Prostate gland (tissue), 2 donors: Measurements from ENCODE around the gene YIPF5. TPM values are rescaled to one million over a fixed set of nuclear protein-coding genes. Genes with fewer than 3 reads are reported as not detected.

Source experiments
- DNase-seq: peaks from one replicate; pipeline ENCODE4 v3.0.0-alpha.2; 2019; ENCODE audit warnings: low spot score
- H3K27ac ChIP-seq, 2 donors: fragments of 200-600 bp; sonication (generic); 2 replicates each; pipeline ENCODE4 v1.5.1; 2017 to 2019
- H3K27me3 ChIP-seq: fragments of 200-600 bp; sonication (generic); replicated peaks from 2 replicates; pipeline ENCODE4 v1.5.1; 2019; ENCODE audit not compliant: insufficient read depth
- H3K36me3 ChIP-seq, 2 donors: fragments of 200-600 bp; sonication (generic); 1 replicate in 1 of 2; 2 replicates in 1 of 2; pipeline versions ENCODE4 v1.5.1 to v1.8.1; 2017 to 2019
- H3K4me1 ChIP-seq: fragments of 200-600 bp; sonication (generic); replicated peaks from 2 replicates; pipeline ENCODE4 v1.5.1; 2019
- H3K4me3 ChIP-seq, 2 donors: fragments of 200-600 bp; sonication (generic); 2 replicates each; pipeline ENCODE4 v1.5.1; 2017 to 2019
- H3K9me3 ChIP-seq: fragments of 200-600 bp; sonication (generic); 2 replicates; pipeline ENCODE4 v1.5.1; 2017
- CTCF ChIP-seq, 4 experiments: fragments of 200-600 bp in 2 of 4; fragments of 450-650 bp in 2 of 4; sonication (generic) in 2 of 4; IDR thresholded peaks; 1 replicate in 3 of 4; 2 replicates in 1 of 4; pipeline ENCODE4 v1.5.1; 2016 to 2019; ENCODE audit warnings: antibody characterized with exemption in 4 of 4, mild to moderate bottlenecking in 2 of 4, moderate library complexity in 2 of 4
- POLR2A ChIP-seq: fragments of 450-650 bp; IDR thresholded peaks from one replicate; pipeline ENCODE4 v1.6.1; 2016; ENCODE audit warnings: antibody characterized with exemption, mild to moderate bottlenecking
- POLR2AphosphoS5 ChIP-seq: sonication (generic); formaldehyde crosslinking; IDR thresholded peaks from one replicate; pipeline ENCODE4 v1.6.1; 2017; ENCODE audit warnings: antibody characterized with exemption
- WGBS: methylation state at CpG from one replicate; pipeline ENCODE4 v1.1.5; 2018; 5-methylcytosine and 5-hydroxymethylcytosine counted together
- intact Hi-C: fragments of 100-400 bp; cut with DNase I; formaldehyde crosslinking; loops from one replicate; pipeline ENCODE4 v1.14.2; 2022
- total RNA-seq, 2 donors: library from RNA; depleted of rRNA; stranded (reverse); fragments of >200 nt; gene quantifications; one replicate each; pipeline ENCODE4 v1.1.0, GENCODE V29; 2016

YIPF5 gene
- total RNA-seq, 2 donors from 2014 or later = 34.4 to 45.3 TPM

GRCh38 chr5:144151026-144151425 is 19.4 kb downstream of the YIPF5 start:
- intact Hi-C loops = no loop called here
- WGBS = 90% methylated on average over 3 of the region's 3 CpGs
- Histone ChIP-seq H3K27ac (no peak overlapping the region), H3K36me3 (no peaks in the 10 kb centered on the region), H3K9me3 (no peaks in the 10 kb centered on the region), H3K4me3 (no peak overlapping the region), H3K27me3 (no peaks in the 10 kb centered on the region), H3K4me1 (no peaks in the 10 kb centered on the region)
- no peak for DNase-seq
- TF ChIP-seq POLR2AphosphoS5 (no peak), CTCF (IDR thresholded peaks at IDR 0.05) (no peak), POLR2A (no peak)

GRCh38 chr5:144144956-144145751 is 25.3 kb downstream of the YIPF5 start:
- intact Hi-C loops = loop anchor here (5.0 kb wide), 1 partner anchor 1223 kb away; no protein-coding TSS in a partner anchor
- DNase-seq = no peak
- no peak for TF ChIP-seq CTCF (IDR thresholded peaks at IDR 0.05)
- TF ChIP-seq POLR2A = no peak
- TF ChIP-seq POLR2AphosphoS5 = no peak
- no peaks in the 10 kb centered on the region for H3K9me3 ChIP-seq
- 36% methylated on average over 4 of the region's 4 CpGs for WGBS
- no peak overlapping the region for H3K4me3 ChIP-seq
- H3K27ac ChIP-seq = no peak overlapping the region
- no peaks in the 10 kb centered on the region for H3K4me1 ChIP-seq
- no peaks in the 10 kb centered on the region for H3K27me3 ChIP-seq
- H3K36me3 ChIP-seq = no peaks in the 10 kb centered on the region

- Histone ChIP-seq H3K27me3 (no peaks in the 10 kb centered on the region), H3K4me1 (no peaks in the 10 kb centered on the region), H3K27ac (no peak overlapping the region), H3K4me3 (no peak overlapping the region), H3K36me3 (no peaks in the 10 kb centered on the region), H3K9me3 (no peaks in the 10 kb centered on the region)
- intact Hi-C loops = loop anchor here (5.0 kb wide), 1 partner anchor 1221 kb away; no protein-coding TSS in a partner anchor
- TF ChIP-seq CTCF (IDR thresholded peaks at IDR 0.05) (no peak), POLR2A (no peak), POLR2AphosphoS5 (no peak)
- DNase-seq = no peak
- WGBS = 91% methylated on average over 1 of the region's 1 CpG
Measured at GRCh38 chr5:144143625-144144024, 26.8 kb downstream of the YIPF5 start.

- DNase-seq = no peak
- intact Hi-C loops = loop anchor here (5.0 kb wide), 1 partner anchor 1220 kb away; no protein-coding TSS in a partner anchor
- TF ChIP-seq POLR2A (no peak), POLR2AphosphoS5 (no peak), CTCF (IDR thresholded peaks at IDR 0.05) (no peak)
- H3K36me3 ChIP-seq = no peaks in the 10 kb centered on the region
- H3K27me3 ChIP-seq = no peaks in the 10 kb centered on the region
- H3K4me1 ChIP-seq = no peaks in the 10 kb centered on the region
- WGBS = 62% methylated on average over 1 of the region's 1 CpG
- no peaks in the 10 kb centered on the region for H3K9me3 ChIP-seq
- H3K4me3 ChIP-seq = no peak overlapping the region
- no peak overlapping the region for H3K27ac ChIP-seq
Measured at GRCh38 chr5:144142824-144143162, 27.7 kb downstream of the YIPF5 start.
